Fibroblast of villous mesenchyme (primary cell): Measurements from ENCODE around the gene SH3RF3. TPM values are rescaled to one million over a fixed set of nuclear protein-coding genes. Genes with fewer than 3 reads are reported as not detected.

ENCODE experiments used
- DNase-seq: peaks from one replicate; pipeline ENCODE4 v3.0.0-alpha.2; 2010; ENCODE audit warnings: low read depth
- H3K4me3 ChIP-seq: 2 replicates; pipeline ENCODE4 v1.5.1; 2011; ENCODE audit warnings: low read depth, mild to moderate bottlenecking, low read length
- CTCF ChIP-seq: IDR thresholded peaks from 2 replicates; pipeline ENCODE4 v1.5.1; 2012; ENCODE audit warnings: low read depth, mild to moderate bottlenecking, low read length; ENCODE audit not compliant: insufficient read depth
- total RNA-seq: library from RNA; depleted of rRNA; stranded (reverse); fragments of >200 nt; gene quantifications from 2 replicates; pipeline ENCODE4 v1.2.3, GENCODE V29; 2012

The SH3RF3 gene
- total RNA-seq, 1 donor: 13.4 TPM

GRCh38 chr2:109376796-109377495, 247.9 kb downstream of the SH3RF3 start:
- no peak overlapping the region for H3K4me3 ChIP-seq
- DNase-seq: no peak
- TF ChIP-seq CTCF: no peak

GRCh38 chr2:109377976-109378375, 249.0 kb downstream of the SH3RF3 start:
- no peak for DNase-seq
- H3K4me3 ChIP-seq: no peak overlapping the region
- no peak for TF ChIP-seq CTCF

GRCh38 chr2:109378682-109379081, 249.7 kb downstream of the SH3RF3 start:
- no peak for DNase-seq
- TF ChIP-seq CTCF: no peak
- H3K4me3 ChIP-seq: no peak overlapping the region

GRCh38 chr2:109379507-109379906, 250.5 kb downstream of the SH3RF3 start:
- no peak for TF ChIP-seq CTCF
- DNase-seq: no peak
- no peak overlapping the region for H3K4me3 ChIP-seq

- TF ChIP-seq CTCF: no peak
- DNase-seq: no peak
- H3K4me3 ChIP-seq: no peak overlapping the region
Observed at GRCh38 chr2:109380502-109381326, 251.7 kb downstream of the SH3RF3 start.

- H3K4me3 ChIP-seq: no peak overlapping the region
- TF ChIP-seq CTCF: no peak
- no peak for DNase-seq
Observed at GRCh38 chr2:109381327-109381820, 252.4 kb downstream of the SH3RF3 start.
